GM12878 (cell line): Measurements from ENCODE around the gene SPATC1L. TPM values are rescaled to one million over a fixed set of nuclear protein-coding genes. Genes with fewer than 3 reads are reported as not detected.

ENCODE experiments used
- ATAC-seq: fragments of 200-7000 bp; cut with Tn5 transposase; 3 replicates; pipeline ENCODE4 v1.9.1; 2020; ENCODE audit warnings: mild to moderate bottlenecking, moderate library complexity
- BruUV-seq: library from RNA; stranded (reverse); fragments of 400-500 nt; replicated peaks from 2 replicates; lab custom pipeline; 2021; lab: Mats Ljungman, UMichigan
- CTCF ChIA-PET: fragments of 300-600 bp; sonication (Branson Sonifier 250); formaldehyde crosslinking; extraction: SDS; loops from one replicate; lab custom pipeline; 2021; ENCODE audit warnings: inconsistent platforms; lab: Yijun Ruan, JAX
- POLR2A ChIA-PET: fragments of 350-600 bp; formaldehyde crosslinking; extraction: SDS; loops from one replicate; lab custom pipeline; 2021; ENCODE audit warnings: inconsistent platforms; lab: Charles Lee
- RAD21 ChIA-PET: fragments of 300-600 bp; sonication (Branson Sonifier 250); formaldehyde crosslinking; loops from one replicate; lab custom pipeline; 2023; ENCODE audit warnings: antibody characterized with exemption; ENCODE audit not compliant: unreplicated experiment; lab: Charles Lee
- SMC1A ChIA-PET: fragments of 300-600 bp; sonication (Branson Sonifier 250); formaldehyde crosslinking; loops from one replicate; lab custom pipeline; 2023; ENCODE audit not compliant: unreplicated experiment, uncharacterized antibody; lab: Charles Lee
- DNase-seq: peaks from one replicate; pipeline ENCODE4 v3.0.0-alpha.2; 2011; ENCODE audit warnings: low read depth, low spot score
- FAIRE-seq: peaks from 3 replicates; lab custom pipeline; 2011; peaks lifted over from hg19 to GRCh38; lab: Jason Lieb, UNC
- H2AFZ ChIP-seq: 2 replicates; pipeline ENCODE4 v1.6.0; 2011; ENCODE audit warnings: low read depth, low read length, control low read depth; ENCODE audit not compliant: control insufficient read depth
- H3K27ac ChIP-seq: 2 replicates; pipeline ENCODE4 v1.5.1; 2011; ENCODE audit warnings: control low read depth; ENCODE audit not compliant: control insufficient read depth, insufficient read depth
- H3K27me3 ChIP-seq, 2 experiments: replicated peaks in 1 of 2; 2 replicates each; pipeline versions ENCODE4 v1.6.0 to v1.6.1; 2011; ENCODE audit warnings: low read length in 1 of 2; ENCODE audit not compliant: control insufficient read depth in 2 of 2, insufficient read depth in 2 of 2
- H3K36me3 ChIP-seq, 2 experiments: 2 replicates each; pipeline ENCODE4 v1.5.1; 2011; ENCODE audit warnings: low read length in 1 of 2; ENCODE audit not compliant: control insufficient read depth in 2 of 2, insufficient read depth in 2 of 2
- H3K4me1 ChIP-seq: 2 replicates; pipeline ENCODE4 v1.6.1; 2011; ENCODE audit warnings: mild to moderate bottlenecking, low read length, moderate library complexity, mixed read lengths; ENCODE audit not compliant: control insufficient read depth, insufficient read depth
- H3K4me2 ChIP-seq: 2 replicates; pipeline ENCODE4 v1.6.0; 2011; ENCODE audit warnings: control low read depth; ENCODE audit not compliant: control insufficient read depth, insufficient read depth
- H3K4me3 ChIP-seq: fragments of 200-600 bp; sonication (generic); 2 replicates; pipeline ENCODE4 v1.5.1; 2016
- H3K79me2 ChIP-seq: 2 replicates; pipeline ENCODE4 v1.6.0; 2011; ENCODE audit warnings: low read length; ENCODE audit not compliant: control insufficient read depth, insufficient read depth
- H3K9ac ChIP-seq: 2 replicates; pipeline ENCODE4 v1.8.0; 2011; ENCODE audit warnings: low read length, control low read depth, mixed read lengths; ENCODE audit not compliant: control insufficient read depth, insufficient read depth
- H3K9me3 ChIP-seq: replicated peaks from 3 replicates; pipeline ENCODE4 v1.5.1; 2011; ENCODE audit warnings: mild to moderate bottlenecking, low read length; ENCODE audit not compliant: control insufficient read depth, insufficient read depth
- H4K20me1 ChIP-seq: 2 replicates; pipeline ENCODE4 v1.6.0; 2011; ENCODE audit not compliant: control insufficient read depth, insufficient read depth
- CUX1 ChIP-seq: IDR thresholded peaks from 2 replicates; pipeline ENCODE4 v1.6.1; 2012; ENCODE audit warnings: improper control_type of control experiment, low read depth, low read length; ENCODE audit not compliant: insufficient replicate concordance
- EZH2 ChIP-seq: IDR thresholded peaks from 2 replicates; pipeline ENCODE4 v1.6.1; 2012; ENCODE audit warnings: low read depth, mild to moderate bottlenecking, control low read depth, inconsistent platforms, low read length, borderline replicate concordance; ENCODE audit not compliant: control insufficient read depth
- FOXK2 ChIP-seq: fragments of 450-650 bp; IDR thresholded peaks from 2 replicates; pipeline ENCODE4 v1.6.1; 2017; ENCODE audit warnings: mild to moderate bottlenecking, moderate library complexity
- PML ChIP-seq: IDR thresholded peaks from 2 replicates; pipeline ENCODE4 v1.6.1; 2012; ENCODE audit warnings: low read length, inconsistent platforms
- SP1 ChIP-seq: IDR thresholded peaks from one replicate; pipeline ENCODE4 v1.6.1; 2011; ENCODE audit warnings: low read depth, low read length
- ZNF207 ChIP-seq: fragments of 450-650 bp; IDR thresholded peaks from 2 replicates; pipeline ENCODE4 v1.6.1; 2014; ENCODE audit warnings: antibody characterized with exemption, mild to moderate bottlenecking, borderline replicate concordance
- WGBS: methylation state at CpG from one replicate; pipeline ENCODE4 v1.1.6; 2016; ENCODE audit warnings: low lambda C conversion rate; ENCODE audit not compliant: insufficient replicate concordance, insufficient coverage; ENCODE audit errors: missing lambda C conversion rate; 5-methylcytosine and 5-hydroxymethylcytosine counted together
- in situ Hi-C: fragments of 300-500 bp; cut with MboI; formaldehyde crosslinking; loops from 9 replicates; pipeline ENCODE4 v1.14.3; 2018; ENCODE audit warnings: mixed read lengths
- intact Hi-C: fragments of 100-400 bp; cut with micrococcal nuclease; formaldehyde crosslinking; loops from one replicate; pipeline ENCODE4 v1.14.2; 2022; ENCODE audit not compliant: unreplicated experiment
- polyA plus RNA-seq, 11 experiments: library from polyadenylated mRNA; depleted of rRNA in 4 of 11; unstranded in 6 of 11; stranded (reverse) in 5 of 11; fragments of >200 nt; fragmentation: Nextera tagmentation in 4 of 11; fragmentation: Illumina TruSeq in 1 of 11; extraction: Ambion mirVana in 4 of 11; extraction: Trizol in 1 of 11; gene quantifications; 1 replicate in 1 of 11; 2 replicates in 10 of 11; pipeline versions ENCODE4 v1.2.1 to v1.2.3, GENCODE V29; 2011 to 2016; ENCODE audit warnings: inconsistent platforms in 2 of 11, missing spikeins in 2 of 11, low read depth in 1 of 11
- total RNA-seq, 4 experiments: library from RNA; depleted of rRNA in 3 of 4; stranded (reverse); fragments of >200 nt in 3 of 4; fragmentation: Illumina TruSeq in 1 of 4; extraction: Trizol in 1 of 4; gene quantifications; 2 replicates each; pipeline versions ENCODE4 v1.2.1 to v1.2.3, GENCODE V29; 2013 to 2021

Gene SPATC1L
- total and polyA plus RNA-seq, 10 of the 15 experiments (the other 5 are each of a cell fraction or from before 2014, with no cell fraction given): 1.4 to 16.0 (median 7.0) TPM; not detected in 2

GRCh38 chr21:46221664-46222435, 37.6 kb upstream of the SPATC1L start (continued):
- TF ChIP-seq CUX1 (no peak), FOXK2 (no peak), SP1 (no peak)

- 85% methylated on average over 8 of the region's 8 CpGs for WGBS
- H3K4me3 ChIP-seq: no peak overlapping the region
- TF ChIP-seq ZNF207: no peak
- TF ChIP-seq EZH2: no peak
- TF ChIP-seq PML: no peak
- H3K9me3 ChIP-seq: no peaks in the 10 kb centered on the region
- intact Hi-C loops: no loop called here
- no peak for FAIRE-seq
- H3K27me3 ChIP-seq: no peaks in the 10 kb centered on the region
- ATAC-seq: no peak
- no peak overlapping the region for H3K27ac ChIP-seq
- no TSS peak for BruUV-seq
- POLR2A ChIA-PET: no interaction called here
- no peak overlapping the region for H3K4me2 ChIP-seq
- in situ Hi-C loops: no loop called here
- CTCF ChIA-PET: no interaction called here
- no peak for DNase-seq
- peaks cover 5% of the 10 kb centered on the region; the same call in 1 of the 2 replicates for H3K4me1 ChIP-seq
- SMC1A ChIA-PET: no interaction called here
- H4K20me1 ChIP-seq: no peaks in the 10 kb centered on the region
- H3K9ac ChIP-seq: no peak overlapping the region
- H3K36me3 ChIP-seq: peaks cover 6 to 8% of the 10 kb centered on the region in 2 experiments; a peak in 3 of 4 replicates
- H2AFZ ChIP-seq: no peak overlapping the region
- RAD21 ChIA-PET: no interaction called here
- peaks cover 9% of the 10 kb centered on the region for H3K79me2 ChIP-seq
Observed at GRCh38 chr21:46220847-46221246, 36.6 kb upstream of the SPATC1L start.
